Activated CD4-positive, alpha-beta T cell treated with anti-CD3 and anti-CD28 coated beads, Interleukin-2, amount 10 ng/mL, durations not matched to agents 24 days and 14 days (primary cell): ENCODE data around the gene ZCCHC14. TPM values are rescaled to one million over a fixed set of nuclear protein-coding genes. Genes with fewer than 3 reads are reported as not detected.
A peak's percentile ranks its signal among the peaks of the same experiment; 100 is the strongest.

Experiments
- DNase-seq: peaks from one replicate; pipeline ENCODE4 v3.0.0; 2022
- H3K27ac Mint-ChIP-seq: one replicate; pipeline ENCODE4 v1.8.0; 2022; ENCODE audit warnings: mild to moderate bottlenecking, mixed read lengths
- H3K27me3 Mint-ChIP-seq: one replicate; pipeline ENCODE4 v1.8.0; 2022; ENCODE audit warnings: mixed read lengths
- H3K36me3 Mint-ChIP-seq: one replicate; pipeline ENCODE4 v1.8.0; 2022; ENCODE audit warnings: low read depth, mild to moderate bottlenecking, mixed read lengths
- H3K4me1 Mint-ChIP-seq: one replicate; pipeline ENCODE4 v1.8.0; 2021; ENCODE audit warnings: mixed read lengths
- H3K4me3 Mint-ChIP-seq: one replicate; pipeline ENCODE4 v1.8.0; 2022; ENCODE audit warnings: mild to moderate bottlenecking, moderate library complexity, mixed read lengths
- H3K9me3 Mint-ChIP-seq: one replicate; pipeline ENCODE4 v1.8.0; 2021; ENCODE audit warnings: mixed read lengths
- intact Hi-C: fragments of 100-400 bp; cut with micrococcal nuclease; formaldehyde crosslinking; loops from one replicate; pipeline ENCODE4 v1.15.1; 2023
- total RNA-seq: library from RNA; stranded (reverse); gene quantifications from 2 replicates; pipeline ENCODE4 v1.2.3, GENCODE V29; 2022

The ZCCHC14 gene
- total RNA-seq, 1 donor from 2014 or later: 12.0 TPM

DNA sequence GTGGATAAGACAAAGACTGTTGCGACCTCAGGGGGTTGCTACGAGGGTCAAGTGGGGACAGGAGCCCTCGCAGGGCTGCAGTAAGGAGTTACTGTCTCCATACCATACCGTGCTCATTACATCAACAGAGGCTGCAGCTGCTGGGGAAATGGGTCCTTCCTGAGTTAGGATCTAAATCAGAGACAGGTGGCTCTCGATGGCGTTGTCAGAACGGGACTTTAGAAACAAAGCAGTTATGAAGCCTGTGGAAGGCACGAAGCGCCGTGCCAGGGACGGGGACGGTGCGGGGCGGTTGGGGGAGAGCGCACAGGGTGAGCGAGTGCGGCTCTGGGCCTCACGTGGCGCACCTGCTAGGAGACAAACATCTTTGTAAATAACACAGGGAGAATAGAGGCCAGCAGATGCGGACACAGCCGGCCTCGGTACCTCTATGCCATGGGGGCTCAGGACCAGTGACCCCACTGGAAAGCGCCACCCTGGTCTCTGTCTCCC, 34.4 kb downstream of the ZCCHC14 start:
- no peak for DNase-seq
- H3K27me3 Mint-ChIP-seq: no peaks in the 10 kb centered on the region
- H3K27ac Mint-ChIP-seq: peak overlapping the region; percentile 4
- H3K36me3 Mint-ChIP-seq: peaks cover 7% of the 10 kb centered on the region
- H3K4me3 Mint-ChIP-seq: no peak overlapping the region
- intact Hi-C loops: no loop called here
- H3K9me3 Mint-ChIP-seq: no peaks in the 10 kb centered on the region
- peaks cover 23% of the 10 kb centered on the region for H3K4me1 Mint-ChIP-seq

DNA sequence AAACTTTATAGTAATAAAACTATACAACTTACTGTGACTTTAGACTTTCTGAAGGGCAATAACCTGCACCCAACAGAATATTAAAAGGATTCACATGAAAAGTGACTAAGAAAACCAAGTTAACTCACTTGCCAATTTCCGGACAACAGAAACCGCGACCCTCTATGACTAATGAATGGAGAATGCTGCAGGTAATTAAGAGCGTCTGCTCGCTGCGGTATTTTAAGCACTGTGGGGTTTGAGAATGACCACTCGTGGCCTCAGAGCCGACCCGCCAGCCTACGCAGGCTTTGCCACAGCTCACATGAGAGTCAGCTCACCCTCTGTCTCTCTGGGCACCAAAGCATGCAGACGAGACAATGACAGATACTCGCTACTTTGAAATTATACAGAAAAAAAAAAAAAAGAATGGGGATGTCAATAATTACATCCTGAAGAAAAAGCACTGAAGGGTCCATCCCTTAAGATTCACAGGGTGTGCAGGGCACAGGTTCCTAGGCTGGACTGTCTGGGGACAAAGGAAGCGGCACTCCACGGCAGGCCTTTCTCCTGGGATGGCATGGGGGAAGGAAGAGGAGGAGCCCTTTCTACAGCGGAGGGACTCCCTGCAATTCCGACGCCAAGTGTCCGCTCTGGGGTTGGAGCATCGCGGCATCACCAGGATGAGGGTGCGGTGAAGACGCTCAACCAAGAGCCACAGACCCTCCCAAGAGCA, 35.0 kb downstream of the ZCCHC14 start:
- peak overlapping the region; percentile 32 for H3K4me3 Mint-ChIP-seq
- no peaks in the 10 kb centered on the region for H3K9me3 Mint-ChIP-seq
- peak overlapping the region; percentile 32 for H3K27ac Mint-ChIP-seq
- DNase-seq: no peak
- H3K36me3 Mint-ChIP-seq: peaks cover 7% of the 10 kb centered on the region
- no peaks in the 10 kb centered on the region for H3K27me3 Mint-ChIP-seq
- intact Hi-C loops: no loop called here
- H3K4me1 Mint-ChIP-seq: peaks cover 23% of the 10 kb centered on the region

DNA sequence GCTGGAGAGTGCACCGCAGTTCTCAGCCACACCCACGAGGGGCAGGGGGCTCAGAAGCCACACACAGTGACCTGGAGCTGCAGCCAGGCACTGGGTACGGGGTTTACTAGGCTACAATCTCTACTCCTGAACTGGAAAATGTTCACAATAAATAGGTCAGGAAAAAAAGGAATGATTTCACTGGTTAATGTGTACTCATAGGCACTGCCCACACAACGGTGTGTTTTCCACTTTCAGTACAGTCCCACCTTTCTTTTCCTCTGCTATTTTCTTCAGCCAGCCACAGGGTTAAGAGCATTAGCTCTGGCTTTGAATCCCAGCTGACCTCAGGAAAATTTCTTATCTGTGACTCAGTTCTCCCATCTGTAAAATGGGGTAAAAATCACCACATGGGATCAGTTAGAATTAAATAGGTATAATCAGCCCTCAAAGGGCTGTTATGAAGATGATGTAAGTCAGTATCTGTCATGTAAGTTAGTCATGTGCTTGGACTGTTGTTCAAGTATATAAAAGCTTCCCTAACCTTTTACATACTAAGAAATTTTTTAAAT, 35.7 kb downstream of the ZCCHC14 start:
- H3K4me3 Mint-ChIP-seq: no peak overlapping the region
- no peak for DNase-seq

DNA sequence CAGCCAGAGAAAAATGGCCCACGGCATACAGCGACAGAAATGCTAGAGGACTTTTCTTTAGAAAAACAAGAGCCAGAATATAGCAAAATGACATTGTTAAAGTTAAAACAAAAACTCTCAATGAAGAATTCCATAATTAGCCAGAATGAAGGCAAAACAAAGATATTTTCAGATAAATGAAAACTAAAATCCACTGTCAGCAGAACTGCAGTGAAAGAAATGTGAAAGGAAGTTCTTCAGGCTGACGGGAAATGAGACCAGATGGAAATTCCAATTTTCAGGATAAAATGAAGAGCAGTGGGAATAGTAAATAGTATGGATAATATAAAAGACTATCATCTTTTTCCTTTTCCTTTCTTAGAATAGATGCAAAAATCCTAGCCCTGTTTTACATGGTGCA, 38.4 kb downstream of the ZCCHC14 start:
- Mint-ChIP-seq H3K4me1 (peaks cover 15% of the 10 kb centered on the region), H3K27me3 (no peaks in the 10 kb centered on the region), H3K4me3 (no peak overlapping the region), H3K27ac (no peak overlapping the region), H3K9me3 (no peaks in the 10 kb centered on the region), H3K36me3 (peaks cover 7% of the 10 kb centered on the region)
- intact Hi-C loops: no loop called here
- no peak for DNase-seq

More for the DNA sequence above, 35.7 kb downstream of the ZCCHC14 start:
- H3K36me3 Mint-ChIP-seq: peaks cover 7% of the 10 kb centered on the region
- peaks cover 22% of the 10 kb centered on the region for H3K4me1 Mint-ChIP-seq
- no peak overlapping the region for H3K27ac Mint-ChIP-seq
- no peaks in the 10 kb centered on the region for H3K27me3 Mint-ChIP-seq
- no peaks in the 10 kb centered on the region for H3K9me3 Mint-ChIP-seq
- intact Hi-C loops: no loop called here

DNA sequence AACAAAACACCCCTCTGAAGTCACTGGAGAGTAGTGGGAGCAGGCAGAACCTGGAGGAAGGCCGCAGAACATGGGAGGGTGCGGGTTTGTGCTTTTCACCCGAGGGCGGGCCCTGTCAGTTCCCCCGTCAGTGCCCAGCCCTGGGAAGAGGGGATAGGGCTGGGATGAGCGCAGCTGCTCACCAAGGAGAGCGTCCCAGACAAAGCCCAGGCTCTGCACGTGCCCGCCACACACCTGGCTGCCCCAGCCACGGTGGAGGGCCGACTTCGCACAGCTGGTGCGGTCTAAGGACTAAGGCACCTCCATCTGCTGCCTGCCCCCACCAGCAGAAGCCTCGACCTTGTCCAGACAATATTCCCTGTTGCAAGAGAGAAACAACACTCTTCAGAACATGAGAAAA, 39.5 kb downstream of the ZCCHC14 start:
- intact Hi-C loops: no loop called here
- Mint-ChIP-seq H3K36me3 (peaks cover 7% of the 10 kb centered on the region), H3K27ac (no peak overlapping the region)

DNA sequence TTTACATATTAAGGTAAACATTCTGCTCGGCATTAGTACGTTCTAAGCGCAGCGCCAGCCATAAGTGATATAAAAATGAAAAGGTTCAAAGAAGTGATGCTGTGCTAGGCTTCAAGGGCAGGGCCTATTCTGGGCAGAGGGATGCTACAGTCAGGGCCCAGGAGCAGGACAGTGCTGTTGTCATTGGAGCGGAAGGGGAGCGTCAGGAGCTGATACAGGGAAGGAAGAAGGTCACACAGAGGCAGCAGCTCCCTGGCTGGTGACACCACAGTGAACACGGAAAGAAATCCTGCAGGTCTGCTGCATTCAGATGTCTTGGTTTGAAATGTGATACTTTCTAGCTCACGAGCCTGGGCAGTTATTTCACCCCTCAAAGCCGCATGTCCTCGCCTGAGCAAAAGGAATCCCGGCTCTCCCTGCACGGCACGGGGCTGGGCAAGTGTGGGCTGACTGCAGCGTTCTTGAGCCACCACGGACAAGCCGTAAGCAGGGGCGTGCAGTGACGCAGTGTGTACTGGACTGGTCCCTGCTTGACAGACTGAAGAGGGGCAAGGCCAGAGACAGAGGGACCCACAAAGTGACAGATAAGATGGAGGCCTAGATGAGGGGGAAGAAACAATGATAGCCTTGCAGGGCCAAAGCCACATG, 41.1 kb downstream of the ZCCHC14 start:
- peaks cover 10% of the 10 kb centered on the region for H3K36me3 Mint-ChIP-seq
- no peak overlapping the region for H3K27ac Mint-ChIP-seq
- intact Hi-C loops: no loop called here
- H3K27me3 Mint-ChIP-seq: no peaks in the 10 kb centered on the region
- DNase-seq: no peak
- no peaks in the 10 kb centered on the region for H3K9me3 Mint-ChIP-seq
- H3K4me3 Mint-ChIP-seq: no peak overlapping the region
- peaks cover 12% of the 10 kb centered on the region for H3K4me1 Mint-ChIP-seq

More for the DNA sequence above, 39.5 kb downstream of the ZCCHC14 start:
- H3K4me3 Mint-ChIP-seq: no peak overlapping the region
- no peaks in the 10 kb centered on the region for H3K27me3 Mint-ChIP-seq
- H3K9me3 Mint-ChIP-seq: no peaks in the 10 kb centered on the region
- no peak for DNase-seq
- H3K4me1 Mint-ChIP-seq: peaks cover 16% of the 10 kb centered on the region

DNA sequence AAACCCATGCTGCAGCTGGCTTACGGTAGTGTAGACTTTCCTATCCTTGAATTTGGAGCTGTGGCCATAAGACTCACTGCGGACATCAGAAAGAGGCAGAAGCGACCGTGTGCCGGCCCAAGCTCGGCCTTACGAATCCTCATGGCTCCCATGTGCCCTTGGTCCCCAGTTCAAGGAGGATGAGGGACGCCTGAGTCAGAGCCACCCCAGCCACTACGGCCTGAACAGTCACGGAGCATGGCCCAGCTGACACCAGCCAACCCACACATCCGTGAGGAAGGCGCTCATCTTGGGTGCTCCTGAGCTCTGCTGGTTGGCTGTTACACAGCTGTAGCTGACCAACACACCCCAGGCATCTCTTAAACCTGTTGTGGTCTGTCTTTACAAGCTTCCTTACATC, 44.0 kb downstream of the ZCCHC14 start:
- H3K9me3 Mint-ChIP-seq: no peaks in the 10 kb centered on the region

DNA sequence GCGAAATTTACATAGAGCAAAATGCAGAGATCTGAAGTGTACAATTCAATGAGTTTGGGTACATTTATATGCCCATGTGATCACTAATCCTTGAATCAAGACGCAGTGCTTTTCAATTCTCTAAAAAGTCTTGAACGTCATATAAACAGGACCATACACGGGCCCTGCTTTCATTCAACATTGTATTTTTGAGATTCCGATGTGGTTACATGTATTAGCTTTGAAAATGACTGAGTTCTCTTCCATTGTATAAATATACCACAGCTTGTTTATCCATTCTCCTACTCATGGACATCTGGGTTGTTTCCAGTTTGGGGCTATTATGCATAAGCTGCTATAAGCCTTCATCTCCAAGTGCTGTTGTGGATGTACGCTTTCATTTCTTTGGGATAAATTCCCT, 45.5 kb downstream of the ZCCHC14 start:
- Mint-ChIP-seq H3K4me3 (no peak overlapping the region), H3K27me3 (no peaks in the 10 kb centered on the region), H3K4me1 (peaks cover 11% of the 10 kb centered on the region), H3K9me3 (no peaks in the 10 kb centered on the region), H3K27ac (no peak overlapping the region), H3K36me3 (peaks cover 20% of the 10 kb centered on the region)
- intact Hi-C loops: no loop called here
- DNase-seq: no peak

More for the DNA sequence above, 44.0 kb downstream of the ZCCHC14 start:
- Mint-ChIP-seq H3K4me3 (no peak overlapping the region), H3K36me3 (peaks cover 18% of the 10 kb centered on the region), H3K4me1 (peaks cover 8% of the 10 kb centered on the region), H3K27ac (no peak overlapping the region), H3K27me3 (no peaks in the 10 kb centered on the region)
- intact Hi-C loops: no loop called here
- DNase-seq: no peak

DNA sequence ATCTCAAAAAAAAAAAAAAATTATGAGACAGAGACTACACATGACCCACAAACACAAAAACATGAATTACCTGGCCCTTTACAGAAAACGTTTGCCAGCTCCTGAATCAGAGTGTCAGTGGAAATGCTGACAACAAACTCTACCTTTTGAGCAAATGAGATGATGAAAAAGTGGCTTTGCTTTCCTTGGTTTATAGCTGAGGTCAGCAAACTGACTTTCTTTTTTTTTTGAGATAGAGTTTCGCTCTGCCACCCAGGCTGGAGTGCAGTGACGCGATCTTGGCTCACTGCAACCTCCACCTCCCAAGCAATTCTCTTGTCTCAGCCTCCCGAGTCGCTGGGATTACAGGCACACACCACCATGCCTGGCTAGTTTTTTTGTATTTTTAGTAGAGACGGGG, 46.3 kb downstream of the ZCCHC14 start:
- intact Hi-C loops: no loop called here
- Mint-ChIP-seq H3K4me1 (peaks cover 11% of the 10 kb centered on the region), H3K9me3 (no peaks in the 10 kb centered on the region), H3K36me3 (peaks cover 19% of the 10 kb centered on the region), H3K27me3 (no peaks in the 10 kb centered on the region), H3K4me3 (no peak overlapping the region), H3K27ac (no peak overlapping the region)
- no peak for DNase-seq

DNA sequence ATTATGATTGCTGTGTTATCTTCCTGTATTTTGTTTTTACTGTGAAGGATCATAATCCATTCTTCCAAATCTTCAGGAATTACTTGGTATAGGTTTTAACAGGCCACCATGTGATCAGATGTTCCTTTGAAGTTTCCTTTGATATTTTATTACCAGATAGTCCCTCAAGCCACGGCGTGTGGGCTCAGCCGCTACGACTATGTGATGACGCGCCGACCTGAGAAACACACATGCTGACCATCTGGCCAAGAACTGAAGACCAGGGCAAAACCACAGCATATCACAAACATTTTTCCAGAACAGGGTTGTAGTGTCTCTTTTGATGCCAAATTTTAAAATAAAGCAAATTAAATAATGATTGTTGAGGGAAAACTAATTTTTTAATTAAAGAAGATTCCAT, 47.3 kb downstream of the ZCCHC14 start:
- Mint-ChIP-seq H3K36me3 (peaks cover 18% of the 10 kb centered on the region), H3K27ac (no peak overlapping the region), H3K4me3 (no peak overlapping the region), H3K27me3 (no peaks in the 10 kb centered on the region), H3K4me1 (peaks cover 11% of the 10 kb centered on the region), H3K9me3 (no peaks in the 10 kb centered on the region)
- no peak for DNase-seq
- intact Hi-C loops: no loop called here

DNA sequence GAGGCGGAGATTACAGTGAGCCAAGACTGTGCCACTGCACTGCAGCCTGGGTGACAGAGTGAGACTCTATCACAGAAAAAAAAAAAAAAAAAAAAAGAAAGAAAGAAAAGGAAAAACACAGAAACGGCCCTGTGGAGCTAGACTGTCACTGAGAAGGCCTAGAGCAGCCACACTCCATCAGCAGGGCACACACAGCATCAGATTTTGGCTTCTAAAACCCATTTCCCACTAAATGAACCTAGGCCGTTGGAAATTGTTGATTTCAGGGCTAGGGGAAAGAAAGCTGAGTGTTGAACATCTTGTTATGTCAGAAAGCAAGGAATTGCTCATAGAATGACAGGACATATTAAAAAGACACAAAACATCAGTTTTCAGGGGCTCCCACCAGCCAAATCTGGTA, 48.9 kb downstream of the ZCCHC14 start:
- Mint-ChIP-seq H3K4me3 (no peak overlapping the region), H3K27me3 (no peaks in the 10 kb centered on the region), H3K4me1 (peaks cover 11% of the 10 kb centered on the region), H3K36me3 (peaks cover 18% of the 10 kb centered on the region), H3K9me3 (no peaks in the 10 kb centered on the region), H3K27ac (no peak overlapping the region)
- intact Hi-C loops: no loop called here
- no peak for DNase-seq

DNA sequence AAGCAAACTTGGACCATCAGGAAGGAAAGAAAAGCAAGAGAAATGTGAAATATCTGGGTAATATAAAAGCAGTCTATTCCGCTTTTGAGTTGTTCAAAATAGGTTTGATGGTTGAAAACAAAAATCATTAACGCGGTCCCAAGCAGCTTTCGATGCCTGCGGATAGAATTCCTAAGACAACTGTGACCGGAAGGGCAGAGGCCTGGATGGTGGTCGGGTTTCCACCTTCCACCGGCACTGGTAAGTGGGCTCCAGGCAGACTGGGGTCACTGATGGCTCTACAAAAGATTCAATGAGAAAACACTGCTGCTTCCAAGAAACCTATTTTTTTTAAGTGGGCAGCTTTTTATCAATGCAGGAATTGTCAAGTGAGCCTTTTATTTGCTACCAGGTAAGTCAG, 49.8 kb downstream of the ZCCHC14 start:
- Mint-ChIP-seq H3K4me3 (no peak overlapping the region), H3K9me3 (no peaks in the 10 kb centered on the region), H3K27me3 (peaks cover 2% of the 10 kb centered on the region), H3K36me3 (peaks cover 14% of the 10 kb centered on the region), H3K4me1 (peaks cover 8% of the 10 kb centered on the region), H3K27ac (no peak overlapping the region)
- intact Hi-C loops: no loop called here
- no peak for DNase-seq

DNA sequence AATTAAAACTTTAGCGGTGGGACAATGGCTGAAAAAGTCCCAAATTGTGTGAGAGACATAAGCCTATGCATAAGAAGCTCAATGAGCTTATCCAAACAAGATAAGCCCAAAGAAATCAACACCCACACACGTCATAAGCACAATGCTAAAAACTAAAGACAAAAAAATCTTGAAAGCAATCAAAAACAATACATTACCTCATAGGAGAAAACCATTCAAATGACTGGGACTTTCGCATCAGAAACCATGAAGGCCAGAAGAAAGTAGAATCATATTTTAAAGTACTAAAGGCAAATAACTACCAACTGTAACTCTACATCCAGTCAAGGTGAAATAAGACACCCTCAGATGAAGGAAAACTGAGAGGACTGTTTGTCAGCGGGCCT, 50.2 kb downstream of the ZCCHC14 start:
- H3K36me3 Mint-ChIP-seq: peaks cover 10% of the 10 kb centered on the region
- H3K9me3 Mint-ChIP-seq: no peaks in the 10 kb centered on the region
- no peak for DNase-seq
- no peak overlapping the region for H3K27ac Mint-ChIP-seq
- H3K27me3 Mint-ChIP-seq: peaks cover 2% of the 10 kb centered on the region
- no peak overlapping the region for H3K4me3 Mint-ChIP-seq
- intact Hi-C loops: no loop called here
- H3K4me1 Mint-ChIP-seq: peaks cover 4% of the 10 kb centered on the region

DNA sequence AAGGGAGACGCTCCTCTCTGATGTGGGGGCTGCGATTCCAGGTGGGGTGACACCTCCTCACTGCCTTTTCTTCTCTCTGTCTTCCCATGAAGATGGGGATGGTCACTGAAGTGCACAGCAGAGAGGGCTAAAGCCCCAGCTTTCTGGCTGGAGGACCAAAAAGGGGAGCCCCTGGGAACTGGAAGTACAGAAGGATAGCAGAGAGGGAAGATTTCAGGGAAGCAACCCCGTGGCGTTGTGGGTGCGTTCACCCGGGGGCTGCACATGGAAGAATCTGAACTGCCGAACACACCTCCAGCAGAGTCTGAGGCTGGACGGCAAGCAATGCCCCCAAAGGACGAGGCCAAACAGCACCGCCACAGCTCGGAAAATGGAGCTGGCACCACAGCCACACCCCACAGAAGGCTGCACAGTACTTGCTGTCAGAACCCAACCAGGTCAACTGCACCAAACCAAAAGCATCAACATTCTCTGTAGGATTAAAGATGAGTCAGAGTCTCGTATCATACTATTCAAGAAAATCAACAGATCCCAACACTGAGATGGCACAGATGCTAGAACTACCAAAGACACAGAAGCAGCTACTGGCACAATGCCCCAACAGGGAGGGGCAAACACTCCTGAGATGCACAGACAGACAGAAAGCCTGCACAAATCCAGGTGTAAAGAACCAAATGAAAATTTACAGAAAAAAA, 50.8 kb downstream of the ZCCHC14 start:
- Mint-ChIP-seq H3K36me3 (peaks cover 10% of the 10 kb centered on the region), H3K9me3 (no peaks in the 10 kb centered on the region), H3K27ac (no peak overlapping the region), H3K27me3 (peaks cover 2% of the 10 kb centered on the region), H3K4me3 (no peak overlapping the region), H3K4me1 (peaks cover 4% of the 10 kb centered on the region)
- DNase-seq: no peak
- intact Hi-C loops: no loop called here
